GM18873 (cell line): ENCODE measurements around the gene CTBP2.
"Not testable (repeated sequence)": the region's sequence is repeated elsewhere in the genome, so short reads cannot be mapped to it uniquely, and the experiment has no call there.

Experiments used
- ATAC-seq: cut with Tn5 transposase; IDR thresholded peaks from one replicate; pipeline ENCODE4 v1.9.1; 2021; ENCODE audit warnings: mild to moderate bottlenecking, moderate library complexity, moderate number of reproducible peaks; ENCODE audit not compliant: unreplicated experiment, low FRiP score

Gene CTBP2

DNA sequence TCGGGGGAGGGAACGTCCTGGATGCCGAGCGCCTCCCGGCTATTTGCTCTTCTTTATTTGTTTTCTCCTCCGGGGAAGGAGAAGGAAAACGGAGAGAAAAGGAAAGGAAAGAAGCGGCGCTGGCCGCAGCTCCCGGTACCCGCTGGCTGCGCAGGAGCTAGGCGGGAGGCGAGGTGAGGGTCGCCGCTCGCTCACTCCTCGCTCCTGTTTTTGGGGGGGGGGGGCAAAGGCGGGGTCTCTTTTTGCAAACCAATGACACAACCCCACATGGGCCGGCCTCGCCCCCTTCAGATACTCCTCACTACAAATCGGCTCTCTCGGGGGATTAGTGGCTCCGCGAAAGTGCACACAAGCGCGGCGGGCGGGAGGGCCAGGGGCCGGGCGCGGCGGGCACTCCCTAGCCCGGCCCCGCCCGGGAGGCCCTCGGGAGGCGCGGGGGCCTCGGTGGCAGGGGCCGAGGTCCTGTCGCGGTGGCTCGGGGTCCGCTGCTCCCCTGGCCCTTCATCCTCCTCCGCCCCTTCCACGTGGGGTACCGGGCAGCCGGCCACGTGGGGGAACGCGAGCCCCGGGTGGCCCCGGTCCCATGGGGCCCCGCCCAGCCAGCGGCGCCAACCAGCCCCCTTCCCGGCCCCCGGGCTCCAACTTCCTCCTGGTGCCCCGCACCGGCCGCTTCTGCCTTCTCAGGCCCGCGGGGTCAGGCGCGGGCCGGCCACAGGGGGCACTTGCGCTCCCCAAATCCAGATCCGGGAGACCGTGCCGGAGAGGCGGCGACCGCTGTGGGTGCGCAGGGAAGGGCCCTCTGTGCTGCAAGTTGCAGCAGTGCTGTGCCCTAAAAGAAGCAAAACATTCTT is 718 bp upstream of the CTBP2 start:
- no peak for ATAC-seq

GRCh38 chr10:125159486-125159931 is 854 bp downstream of the CTBP2 start:
- ATAC-seq, result no peak

GRCh38 chr10:125158601-125159485 is 1.5 kb downstream of the CTBP2 start:
- ATAC-seq, result no peak

DNA sequence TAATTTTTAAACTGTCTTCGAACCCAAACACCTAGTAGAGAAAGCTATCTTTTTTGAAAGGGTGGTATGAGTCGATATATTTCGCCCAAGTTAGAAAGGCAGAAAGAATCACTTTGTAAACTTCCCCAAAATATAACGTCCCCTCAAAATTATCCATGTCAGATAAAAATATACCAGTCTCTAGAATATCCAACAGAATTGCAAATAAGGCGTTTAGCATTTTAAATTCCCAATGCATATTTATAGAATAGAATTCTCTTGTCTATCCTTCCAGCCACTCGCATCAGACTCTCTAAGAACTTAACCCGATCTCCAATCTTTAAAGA is 2.1 kb downstream of the CTBP2 start:
- no peak for ATAC-seq

- ATAC-seq, result no peak
These were observed 2.9 kb downstream of the CTBP2 start for GRCh38 chr10:125157505-125157904.

- no peak for ATAC-seq
These were observed 3.5 kb downstream of the CTBP2 start for GRCh38 chr10:125156739-125157480.

DNA sequence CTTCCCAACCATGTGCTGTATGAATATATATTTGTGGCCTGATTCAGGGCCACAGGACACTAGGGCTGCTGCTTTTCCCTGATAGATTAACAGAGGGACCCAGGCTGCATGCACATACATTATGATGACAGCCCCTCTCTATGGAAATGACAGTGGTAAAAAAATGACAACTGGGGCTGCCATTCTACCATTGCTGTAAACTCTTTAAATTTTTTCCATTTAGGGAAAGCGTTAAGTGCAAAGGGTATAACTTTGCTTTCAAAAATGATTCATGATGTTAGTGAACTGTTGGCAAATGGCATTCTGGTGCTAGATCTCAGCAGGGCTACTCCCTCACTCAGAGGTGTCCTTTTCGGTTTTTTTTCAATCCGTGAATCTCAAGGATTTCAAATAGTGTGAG is 4.2 kb downstream of the CTBP2 start:
- no peak for ATAC-seq

GRCh38 chr10:125155101-125155500 is 5.3 kb downstream of the CTBP2 start:
- no peak for ATAC-seq

- ATAC-seq, result no peak
These were observed 5.8 kb downstream of the CTBP2 start for GRCh38 chr10:125154529-125154928.

DNA sequence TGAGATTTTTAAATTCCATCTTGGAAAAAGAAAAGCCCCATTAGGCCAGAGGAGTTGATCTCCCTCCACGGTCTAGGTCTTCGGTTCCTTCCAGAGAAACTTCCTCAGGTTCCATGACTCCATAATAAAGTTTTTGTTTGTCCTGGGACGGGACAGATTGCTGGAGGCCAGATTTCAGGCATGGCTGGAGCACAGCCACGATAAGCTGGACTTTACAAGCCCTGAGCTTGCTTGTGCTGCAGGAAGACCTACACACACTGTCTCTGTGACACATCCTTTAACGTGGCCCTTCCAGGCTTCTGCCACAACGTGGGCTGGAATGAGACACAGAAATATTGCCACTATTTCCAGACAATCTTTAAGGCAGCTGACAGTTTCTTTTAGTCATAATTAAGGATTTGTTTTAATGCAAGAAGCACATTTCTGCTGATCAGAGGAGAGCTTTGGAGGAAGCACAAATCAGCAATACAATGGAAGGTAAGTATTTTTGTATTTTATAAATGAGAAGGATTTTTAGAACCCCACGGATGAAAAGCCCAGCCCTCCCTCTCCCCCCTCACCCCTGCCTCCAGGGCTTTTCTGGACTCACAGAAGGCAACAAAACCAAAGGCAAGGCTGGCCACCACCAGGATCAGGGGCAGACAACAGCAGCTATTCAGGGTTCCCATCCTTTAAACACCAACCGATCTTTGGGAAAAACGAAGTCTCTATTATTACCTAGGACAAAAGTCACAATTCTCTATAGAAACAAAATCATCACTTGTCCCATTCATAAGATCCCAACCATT is 6.5 kb downstream of the CTBP2 start:
- ATAC-seq, result no peak

- no peak for ATAC-seq
These were observed 7.7 kb downstream of the CTBP2 start for GRCh38 chr10:125152450-125153368.

DNA sequence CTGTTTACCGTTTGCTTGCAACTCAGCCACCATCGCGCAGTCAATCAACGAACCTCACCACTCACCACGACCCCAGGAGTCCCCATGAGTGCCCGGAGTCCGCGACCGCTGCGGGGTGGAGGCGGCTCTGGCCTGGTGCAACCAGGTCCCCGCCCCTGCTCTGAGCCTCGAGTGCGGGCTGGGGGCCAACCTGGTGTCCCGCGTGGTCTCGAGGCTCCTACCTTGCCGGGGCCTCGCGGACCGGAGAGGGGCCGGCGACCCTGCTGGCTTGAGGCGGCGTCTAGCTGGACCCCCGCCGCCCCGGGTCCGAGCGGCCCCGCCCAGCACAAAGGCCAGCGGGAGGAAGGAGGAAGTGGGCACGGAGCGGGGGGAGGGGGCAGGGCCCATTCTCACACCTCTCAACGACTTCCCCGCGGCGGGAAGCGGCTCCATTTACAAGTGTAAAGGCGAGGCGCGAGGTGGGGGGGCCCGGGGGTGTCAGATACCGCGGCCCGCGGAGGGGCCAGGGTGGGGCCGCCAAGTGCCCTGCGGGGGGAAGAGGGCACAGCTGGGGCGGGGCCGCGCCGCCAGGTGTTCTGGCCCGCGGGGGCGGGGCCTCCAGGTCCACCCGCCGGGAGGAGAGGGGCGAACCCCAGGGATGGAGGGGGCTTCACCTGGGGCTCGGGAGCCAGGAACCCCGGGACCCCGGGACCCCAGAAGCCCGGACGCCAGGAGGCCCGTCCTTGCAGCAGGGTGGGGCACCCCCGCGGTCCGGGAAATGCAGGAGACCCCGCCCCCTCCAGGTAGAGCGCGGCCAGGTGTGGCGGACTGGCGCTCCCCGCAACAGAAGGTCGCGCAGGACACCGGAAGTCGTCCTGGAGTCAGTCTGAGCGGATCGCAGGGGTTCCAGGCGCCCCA is 8.6 kb downstream of the CTBP2 start:
- ATAC-seq, result no peak

GRCh38 chr10:125151170-125151552 is 9.2 kb downstream of the CTBP2 start:
- ATAC-seq, result no peak

GRCh38 chr10:125150376-125151083 is 9.8 kb downstream of the CTBP2 start:
- ATAC-seq, result not testable (repeated sequence)

DNA sequence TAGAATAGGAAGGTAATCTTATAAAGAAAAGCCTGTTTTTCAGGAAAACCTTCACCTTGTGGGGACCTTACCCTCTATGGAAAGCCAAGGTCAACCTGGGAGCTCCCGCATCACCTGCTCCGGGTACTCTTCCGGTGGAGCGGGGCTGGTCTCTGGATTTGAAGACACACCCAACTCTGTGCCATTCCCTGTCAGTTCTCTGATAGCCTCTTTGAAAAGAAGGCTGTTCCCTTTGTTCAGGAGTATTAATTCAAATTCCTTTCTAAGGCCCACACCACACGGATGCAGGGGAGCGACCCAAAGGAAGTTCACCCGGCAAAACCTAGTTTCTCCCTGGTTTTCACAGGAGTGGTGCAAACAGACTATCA is 10.7 kb downstream of the CTBP2 start:
- ATAC-seq, result no peak

DNA sequence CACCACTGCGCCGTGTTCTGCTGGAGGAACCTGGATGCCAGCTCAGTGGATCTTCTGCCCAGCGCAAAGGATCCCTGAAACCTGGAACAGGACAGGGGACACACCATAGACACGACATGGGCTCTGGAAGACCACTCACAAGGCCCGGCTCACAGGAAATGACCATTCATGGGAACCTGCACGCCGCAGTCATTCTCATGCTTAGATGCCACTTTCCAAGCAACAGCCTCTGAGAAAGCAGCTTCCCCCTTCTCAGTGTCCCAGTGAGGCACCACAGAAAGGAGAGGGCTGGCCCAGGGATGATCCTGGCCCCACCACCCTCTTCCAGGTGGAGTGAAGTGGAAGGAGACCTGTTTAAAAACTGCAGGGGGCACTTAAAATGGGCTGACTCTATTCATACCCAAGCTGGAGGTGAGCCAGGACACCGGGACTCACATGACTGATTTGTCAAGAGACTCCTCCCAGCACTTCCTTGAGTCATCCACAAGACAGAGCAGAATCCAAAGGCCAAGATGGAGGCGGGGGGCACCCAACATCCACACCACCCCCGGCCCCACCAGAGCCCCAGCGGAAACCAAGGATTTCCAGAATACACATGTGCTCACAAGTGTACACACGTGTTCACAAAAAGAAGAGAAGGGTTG is 11.2 kb downstream of the CTBP2 start:
- no peak for ATAC-seq

DNA sequence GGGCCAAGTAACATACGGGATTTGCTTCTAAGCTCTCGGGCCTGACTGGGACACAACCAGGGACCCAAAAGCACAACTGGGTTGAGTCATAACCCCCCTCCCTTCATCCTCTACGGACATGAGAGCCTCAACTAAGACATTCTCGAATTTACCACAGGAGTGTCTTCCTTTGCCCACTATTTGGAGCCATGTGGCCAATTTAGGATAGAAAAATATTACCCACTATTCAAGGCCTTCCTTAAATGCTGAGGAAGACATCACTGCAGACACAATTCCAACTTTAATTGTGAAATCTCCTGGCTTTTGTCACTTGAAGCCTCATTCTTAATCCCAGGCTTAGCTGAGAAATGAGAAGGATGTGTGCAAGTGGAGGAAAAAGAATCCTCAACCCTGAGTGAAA is 11.8 kb downstream of the CTBP2 start:
- no peak for ATAC-seq
